ENCODE data around the gene LDB2.

GRCh38 chr4:16801356-16801755 is 97.1 kb downstream of the LDB2 start:
- TF ChIP-seq POLR2AphosphoS5 (IDR thresholded peaks at IDR 0.05; ENCODE audit: borderline replicate concordance, low read depth, low read length) (no peak), EZH2 (IDR thresholded peaks at IDR 0.05) (no peak)
